Stimulated activated CD4-positive, alpha-beta T cell treated with anti-CD3 and anti-CD28 coated beads, Interleukin-1b, Interleukin-23, amount 100 ng/mL, for 4 hours (primary cell): ENCODE results near the gene TPRG1L.

ENCODE experiments used
- DNase-seq, 2 donors: peaks; one replicate each; pipeline ENCODE4 v3.0.0-alpha.2; 2020; ENCODE audit warnings: low read depth in 2 of 2

Gene TPRG1L

DNA sequence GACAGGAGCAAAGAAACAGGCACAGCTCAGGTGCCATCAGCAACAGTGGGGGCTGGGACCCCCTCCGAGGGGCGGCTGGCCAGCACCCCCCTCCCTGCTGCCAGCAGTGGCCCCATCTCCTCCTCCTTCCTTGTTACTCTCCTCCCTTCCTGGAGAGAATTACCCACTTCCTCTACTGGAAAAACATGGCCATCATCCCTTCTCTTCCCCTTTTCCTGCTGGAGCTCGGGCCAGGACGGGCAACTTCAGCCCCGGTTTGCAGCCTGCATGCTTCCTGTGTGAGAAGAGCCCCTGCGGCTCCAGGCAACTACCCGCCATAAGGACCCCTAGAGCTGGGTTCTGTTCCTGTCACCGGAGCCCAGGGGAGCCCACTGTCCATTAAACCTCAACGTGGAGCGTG is 31.1 kb upstream of the TPRG1L start:
- no peak for DNase-seq

GRCh38 chr1:3594706-3595377 is 30.0 kb upstream of the TPRG1L start:
- DNase-seq = no peak

DNA sequence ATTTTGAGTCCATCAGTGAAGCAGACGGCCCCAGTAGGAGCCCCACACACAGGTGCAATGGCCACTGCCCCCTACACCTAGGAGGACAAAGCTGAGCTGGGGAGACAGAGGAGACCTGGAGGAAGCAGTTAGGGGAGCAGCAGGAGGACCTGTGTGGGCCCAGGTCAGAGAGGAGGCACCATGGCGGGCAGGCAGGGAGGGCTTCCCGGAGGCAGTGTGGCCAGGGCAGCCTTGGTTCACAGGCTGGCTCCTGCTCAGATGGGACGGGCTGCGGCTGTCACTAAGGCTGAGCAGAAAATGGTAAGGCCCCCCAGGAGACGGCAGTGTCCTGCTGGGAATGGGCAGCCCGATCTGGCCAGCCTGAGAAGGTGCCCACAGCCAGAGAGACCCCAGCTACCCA is 28.9 kb upstream of the TPRG1L start:
- no peak for DNase-seq

- no peak for DNase-seq
Observed at GRCh38 chr1:3596663-3597598, 27.9 kb upstream of the TPRG1L start.

DNA sequence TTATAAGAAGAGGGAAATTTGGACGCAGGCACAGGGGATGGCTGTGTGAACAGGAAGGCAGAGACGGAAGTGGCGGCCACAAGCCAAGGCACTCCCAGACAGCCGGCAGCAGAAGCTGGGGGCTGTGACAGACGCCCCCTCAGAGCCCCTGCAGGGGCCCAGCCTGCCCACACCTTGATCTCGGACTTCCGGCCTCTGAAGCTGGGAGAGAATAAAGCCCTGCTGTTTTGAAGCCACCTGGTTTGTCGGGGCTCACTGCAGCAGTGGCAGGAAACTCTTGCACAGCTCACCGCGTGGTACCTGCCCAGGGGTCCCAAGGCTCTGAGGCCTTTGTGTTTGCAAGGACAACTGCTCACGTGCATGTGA is 27.2 kb upstream of the TPRG1L start:
- no peak for DNase-seq

GRCh38 chr1:3598051-3598491 is 26.7 kb upstream of the TPRG1L start:
- DNase-seq = no peak

GRCh38 chr1:3598522-3599285 is 26.1 kb upstream of the TPRG1L start:
- no peak for DNase-seq

DNA sequence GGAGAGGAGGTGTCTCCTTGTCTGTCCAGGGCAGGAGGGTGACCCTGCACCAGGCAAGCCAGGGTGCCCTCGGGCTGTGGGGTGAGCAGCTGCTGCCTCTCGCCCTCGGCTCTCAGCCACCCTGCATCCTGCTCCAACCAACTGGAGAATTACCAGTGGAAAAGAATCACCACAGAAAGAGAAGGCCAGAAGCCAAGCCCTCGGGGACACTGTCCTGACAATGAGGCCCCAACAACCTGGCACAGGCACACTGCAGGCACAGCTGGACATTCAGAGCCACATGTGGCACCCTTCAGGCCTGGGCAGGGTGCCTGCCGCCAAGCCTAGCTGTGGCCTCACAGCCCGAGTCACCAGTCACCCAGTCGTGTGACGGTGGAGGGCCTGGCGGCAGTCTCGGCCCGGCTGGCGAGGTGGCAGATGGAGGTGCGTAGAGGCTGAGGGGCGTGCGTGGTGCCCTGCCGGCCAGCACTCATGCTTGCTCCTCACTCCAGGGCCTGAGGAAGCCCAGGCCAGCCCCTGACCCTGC is 25.5 kb upstream of the TPRG1L start:
- DNase-seq = no peak

DNA sequence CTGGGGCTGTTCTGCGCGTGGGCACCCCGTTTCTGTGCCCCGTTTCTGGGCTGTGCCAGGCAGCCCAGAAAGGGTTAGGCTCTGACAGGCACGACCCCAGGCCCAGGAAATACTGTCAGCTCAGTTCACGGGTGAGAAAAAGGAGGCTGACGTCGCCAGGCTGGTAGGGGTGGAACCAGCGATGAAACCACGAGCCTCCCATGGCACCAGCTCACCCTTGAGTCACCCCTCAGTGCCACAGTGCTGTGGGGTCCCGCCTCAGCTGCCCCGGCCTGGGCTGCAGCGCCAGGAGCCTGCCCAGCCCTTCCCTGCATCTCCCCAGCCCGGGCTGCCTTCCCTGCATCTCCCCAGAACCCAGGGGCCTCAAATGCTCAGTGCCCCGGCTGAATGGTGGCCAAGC is 25.0 kb upstream of the TPRG1L start:
- no peak for DNase-seq

- no peak for DNase-seq
Observed at GRCh38 chr1:3600354-3600753, 24.5 kb upstream of the TPRG1L start.

DNA sequence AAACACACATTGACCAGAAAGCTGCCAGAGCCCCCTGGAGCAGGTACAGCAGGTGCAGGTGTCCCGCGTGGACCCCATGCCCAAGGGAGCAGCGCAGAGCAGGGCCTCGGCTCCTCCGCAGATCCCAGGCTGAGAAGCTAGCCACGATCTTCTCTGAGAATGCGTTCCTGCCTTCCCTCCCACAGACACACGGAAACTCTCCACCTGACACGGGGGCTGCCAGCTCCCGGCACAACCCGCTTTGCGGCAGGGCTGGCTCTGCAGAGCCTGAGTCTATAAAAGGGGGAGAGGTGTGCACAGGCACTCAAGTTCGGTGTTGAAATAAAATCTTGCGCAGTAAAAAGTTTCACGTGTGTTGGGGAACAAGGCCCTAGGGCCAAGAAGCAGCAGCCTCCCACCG is 23.1 kb upstream of the TPRG1L start:
- DNase-seq = no peak

DNA sequence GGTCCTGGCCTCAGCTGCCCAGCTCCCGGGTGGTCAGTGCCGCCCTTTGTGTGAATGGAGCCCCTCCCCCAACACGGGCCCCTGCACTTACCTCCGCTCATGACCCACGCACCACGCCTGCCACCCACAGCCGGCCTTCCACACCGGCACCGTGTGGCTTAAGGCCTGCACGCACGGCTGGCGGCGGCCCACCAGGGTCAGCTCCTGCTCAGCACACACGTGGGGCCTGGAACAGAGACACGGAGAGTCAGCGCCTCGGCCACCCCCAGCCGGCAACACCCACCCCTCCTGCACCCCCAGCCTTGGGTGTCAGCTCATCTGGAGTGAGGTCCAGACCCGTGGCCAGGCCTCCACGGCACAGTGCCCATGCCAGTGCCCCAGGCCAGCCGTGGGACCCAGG is 22.4 kb upstream of the TPRG1L start:
- no peak for DNase-seq

DNA sequence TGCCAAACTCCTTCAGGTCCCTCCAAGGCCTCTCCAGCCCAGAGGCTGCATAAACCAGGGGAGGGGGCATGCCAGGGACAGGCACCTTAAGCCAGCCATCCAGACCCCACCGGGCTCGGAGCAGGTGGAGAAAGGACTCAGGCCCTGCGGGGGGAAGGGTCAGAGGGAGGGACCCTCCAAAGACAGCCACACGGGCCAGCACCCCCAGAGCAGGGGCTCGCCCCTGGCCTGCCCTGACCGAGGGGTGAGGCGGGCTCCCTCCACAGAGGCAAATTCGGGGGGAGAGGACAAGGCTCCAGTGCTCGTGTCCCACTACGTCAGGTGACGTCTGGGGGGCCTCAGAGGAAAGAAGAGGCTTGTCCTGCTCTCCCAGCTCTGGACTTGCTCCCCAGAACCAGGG is 21.7 kb upstream of the TPRG1L start:
- no peak for DNase-seq

DNA sequence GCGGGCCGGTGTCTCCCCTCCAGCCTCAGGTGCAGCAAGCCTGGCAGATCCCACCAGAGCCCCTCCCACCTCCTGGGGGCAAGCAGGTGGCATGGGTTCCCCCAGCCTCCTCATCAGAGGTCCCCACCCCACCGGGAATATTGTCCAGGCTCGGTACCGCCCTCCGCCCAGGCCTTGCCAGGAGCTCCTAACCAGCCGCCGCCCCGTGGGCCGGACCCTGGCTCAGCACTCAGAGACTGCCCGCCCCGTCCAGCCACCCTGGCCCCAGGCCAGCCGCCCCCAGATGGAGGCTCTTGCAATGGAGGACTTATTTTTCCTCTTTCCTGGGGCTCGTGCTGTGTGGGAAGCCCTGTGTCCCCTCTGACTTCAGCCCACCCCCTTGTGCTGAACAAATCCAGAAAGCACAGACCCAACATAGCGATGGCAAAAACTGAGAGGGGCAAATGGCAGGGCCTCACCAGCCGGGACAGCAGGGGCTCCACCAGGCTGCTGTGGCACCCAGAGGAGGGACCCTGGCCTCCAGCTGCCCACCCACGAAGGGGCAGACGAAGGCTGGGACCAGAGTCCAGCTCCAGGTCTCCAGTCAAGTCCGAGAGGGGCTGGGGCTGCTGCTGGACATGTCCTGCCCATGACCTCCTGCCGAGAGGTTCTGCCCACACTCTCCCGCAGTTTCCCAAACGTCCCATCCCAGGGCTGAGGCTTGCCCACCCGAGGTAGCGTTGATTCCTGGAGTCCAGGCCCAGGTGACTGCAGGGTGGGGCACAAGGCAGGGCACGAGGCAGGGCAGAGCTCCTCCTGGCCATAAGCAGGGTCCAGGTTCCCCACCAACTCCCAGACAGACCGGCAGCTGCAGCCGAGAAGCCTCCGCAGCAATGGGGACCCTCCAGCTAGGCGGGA is 21.0 kb upstream of the TPRG1L start:
- no peak for DNase-seq

- DNase-seq = no peak
Observed at GRCh38 chr1:3604468-3604974, 20.3 kb upstream of the TPRG1L start.

- DNase-seq = no peak
Observed at GRCh38 chr1:3604997-3605823, 19.6 kb upstream of the TPRG1L start.

DNA sequence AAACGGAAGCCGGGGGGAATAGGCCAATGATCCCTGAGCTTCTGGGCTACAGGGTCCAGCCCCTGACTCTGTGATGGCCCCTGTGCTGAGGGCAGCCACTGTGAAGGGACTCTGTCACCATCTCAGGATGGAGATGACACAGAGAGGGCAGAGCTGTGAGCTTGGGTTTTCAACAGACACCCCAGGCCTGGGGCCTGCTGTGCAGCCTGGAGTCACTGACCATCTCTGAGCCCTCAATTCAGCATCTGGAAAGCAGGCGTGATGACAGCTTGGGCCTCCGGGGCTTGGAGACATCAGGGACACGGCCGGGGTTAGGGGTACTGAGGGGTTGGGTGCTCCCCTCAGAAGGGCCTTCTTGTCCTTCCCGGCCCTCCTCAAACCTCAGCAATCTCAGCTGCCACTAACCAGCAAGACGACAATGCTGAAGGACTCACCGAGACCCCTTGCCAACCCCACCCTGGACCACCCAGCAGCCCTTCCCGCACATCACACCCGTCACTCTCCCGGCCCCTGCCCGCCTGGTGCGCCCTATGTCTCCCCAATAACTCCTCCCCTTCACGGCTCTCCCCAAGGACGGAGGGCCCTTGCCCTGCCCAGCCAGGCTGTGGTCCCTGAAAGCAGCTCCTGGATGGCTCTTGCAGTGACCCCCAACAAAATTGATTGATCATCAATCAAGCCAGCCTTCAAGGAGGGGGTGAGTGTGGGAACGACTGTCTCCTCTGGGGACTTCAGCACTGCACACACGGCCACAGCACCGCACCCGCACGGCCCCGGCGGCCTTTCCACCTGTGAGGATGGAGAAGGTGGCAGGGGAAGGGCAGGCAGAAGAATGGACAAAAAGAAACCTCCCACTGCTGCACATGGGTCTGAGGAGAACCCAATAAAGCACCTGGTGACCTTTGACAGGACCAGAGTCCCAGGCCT is 17.8 kb upstream of the TPRG1L start:
- no peak for DNase-seq

DNA sequence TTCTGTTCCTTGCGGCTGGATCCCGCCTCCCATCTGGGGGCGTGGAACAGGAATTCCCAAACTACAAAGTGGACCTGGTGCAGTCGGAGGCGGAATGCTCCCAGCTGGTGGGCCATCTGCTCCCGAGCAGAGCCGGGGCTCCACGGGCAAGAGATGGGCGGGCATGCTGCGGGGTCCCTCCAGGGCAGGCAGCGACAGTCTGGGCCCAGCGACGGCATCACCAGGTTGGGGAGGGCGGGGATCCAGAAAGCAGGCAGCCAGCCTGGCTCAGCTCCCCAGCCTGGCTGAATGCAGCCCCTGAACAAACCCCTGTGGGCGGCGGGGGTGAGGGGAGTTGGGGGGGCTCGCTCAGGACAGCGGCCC is 17.1 kb upstream of the TPRG1L start:
- DNase-seq = no peak

DNA sequence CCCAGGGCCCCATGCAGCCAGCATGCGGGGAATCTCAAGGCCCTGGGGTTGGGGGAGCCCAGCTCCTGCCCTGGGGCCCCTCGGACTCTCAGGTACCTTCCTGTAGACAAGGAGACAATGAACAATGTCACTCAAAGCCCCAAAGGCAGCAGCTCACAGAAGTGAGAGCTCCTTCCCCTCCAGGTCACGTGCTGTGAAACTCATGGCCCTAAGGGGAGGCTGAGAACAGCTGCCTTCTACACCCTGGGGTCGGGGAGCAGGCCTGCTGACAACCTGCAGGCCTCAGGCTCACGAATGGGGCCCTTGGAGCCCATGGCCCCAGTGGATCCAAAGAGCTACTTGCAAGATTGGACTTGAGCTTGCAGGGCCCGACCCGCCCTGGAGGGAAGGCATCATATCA is 16.7 kb upstream of the TPRG1L start:
- no peak for DNase-seq
